HG03442 (cell line): Measurements from ENCODE around the gene TBX3.

ENCODE experiments used
- ATAC-seq: cut with Tn5 transposase; IDR thresholded peaks from one replicate; pipeline ENCODE4 v1.9.1; 2021; ENCODE audit warnings: mild to moderate bottlenecking, moderate library complexity; ENCODE audit not compliant: unreplicated experiment

The TBX3 gene

DNA sequence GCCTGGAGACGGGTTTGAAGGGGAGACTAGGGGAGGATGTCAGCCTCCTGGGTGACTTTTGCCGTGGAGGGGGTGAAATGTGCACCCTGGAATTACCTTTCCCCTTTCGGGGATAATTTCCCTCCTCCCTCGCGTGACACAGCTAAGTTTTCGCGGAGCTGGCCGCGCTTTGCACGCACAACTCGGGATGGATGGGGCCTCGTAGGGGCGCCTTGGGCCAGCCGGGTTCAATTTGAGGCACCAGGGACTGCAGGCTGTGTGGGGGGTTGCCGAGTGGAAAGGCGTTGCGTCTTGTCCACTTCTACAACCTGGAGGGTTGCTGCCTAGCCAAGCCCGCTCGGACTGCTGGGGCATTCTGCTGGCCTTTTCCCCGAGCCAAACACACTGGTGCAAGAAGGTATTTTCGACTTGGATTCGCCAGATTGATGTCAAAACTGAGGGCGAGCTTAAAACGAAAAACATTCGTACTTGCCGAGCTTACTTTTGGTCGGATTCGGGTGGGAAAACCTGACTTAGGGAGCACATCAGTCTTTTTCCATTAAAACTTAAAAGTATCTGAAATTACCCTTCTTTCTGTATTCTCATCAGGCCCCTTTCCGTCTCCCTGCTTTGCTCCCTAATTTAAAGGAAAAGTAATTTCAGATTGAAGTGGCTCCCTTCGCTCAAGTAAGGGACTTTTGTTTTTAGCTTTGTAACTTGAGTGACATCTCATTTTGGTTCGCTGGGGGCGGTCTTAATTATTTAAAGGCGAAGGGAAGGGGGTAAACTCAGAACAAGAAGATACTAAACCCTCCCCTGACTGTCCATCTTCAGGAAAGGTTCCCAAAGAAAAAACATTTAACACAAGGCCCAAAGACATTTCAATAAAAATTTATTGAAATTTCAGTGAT lies 14.3 kb downstream of the TBX3 start:
- no peak for ATAC-seq

- ATAC-seq = no peak
Observed at GRCh38 chr12:114668886-114669288, 15.1 kb downstream of the TBX3 start.

- no peak for ATAC-seq
Observed at GRCh38 chr12:114668151-114668885, 15.7 kb downstream of the TBX3 start.

DNA sequence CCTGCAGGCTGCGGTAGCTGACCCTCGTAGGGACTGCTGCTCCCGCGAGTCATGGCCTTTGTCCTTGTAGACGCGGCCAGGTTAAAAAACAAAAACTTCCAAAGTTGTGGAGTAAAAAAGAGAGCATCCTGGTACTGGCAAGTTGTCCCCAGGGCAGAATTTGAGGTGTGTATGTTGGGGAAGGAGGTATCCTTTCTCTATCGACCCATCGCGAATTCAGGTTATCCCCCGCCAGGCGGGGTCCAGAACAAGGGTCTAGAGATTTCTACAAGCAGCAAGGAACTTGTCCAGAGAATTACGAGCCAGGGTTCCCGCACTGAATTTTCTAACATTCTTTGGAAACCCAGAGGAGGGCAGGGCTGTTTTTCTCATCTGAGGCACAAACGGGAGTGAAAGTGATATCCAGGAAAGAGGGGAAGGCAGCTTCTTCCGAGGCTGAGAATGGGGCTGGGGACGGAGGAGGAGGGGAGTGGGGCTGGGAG lies 16.3 kb downstream of the TBX3 start:
- no peak for ATAC-seq

DNA sequence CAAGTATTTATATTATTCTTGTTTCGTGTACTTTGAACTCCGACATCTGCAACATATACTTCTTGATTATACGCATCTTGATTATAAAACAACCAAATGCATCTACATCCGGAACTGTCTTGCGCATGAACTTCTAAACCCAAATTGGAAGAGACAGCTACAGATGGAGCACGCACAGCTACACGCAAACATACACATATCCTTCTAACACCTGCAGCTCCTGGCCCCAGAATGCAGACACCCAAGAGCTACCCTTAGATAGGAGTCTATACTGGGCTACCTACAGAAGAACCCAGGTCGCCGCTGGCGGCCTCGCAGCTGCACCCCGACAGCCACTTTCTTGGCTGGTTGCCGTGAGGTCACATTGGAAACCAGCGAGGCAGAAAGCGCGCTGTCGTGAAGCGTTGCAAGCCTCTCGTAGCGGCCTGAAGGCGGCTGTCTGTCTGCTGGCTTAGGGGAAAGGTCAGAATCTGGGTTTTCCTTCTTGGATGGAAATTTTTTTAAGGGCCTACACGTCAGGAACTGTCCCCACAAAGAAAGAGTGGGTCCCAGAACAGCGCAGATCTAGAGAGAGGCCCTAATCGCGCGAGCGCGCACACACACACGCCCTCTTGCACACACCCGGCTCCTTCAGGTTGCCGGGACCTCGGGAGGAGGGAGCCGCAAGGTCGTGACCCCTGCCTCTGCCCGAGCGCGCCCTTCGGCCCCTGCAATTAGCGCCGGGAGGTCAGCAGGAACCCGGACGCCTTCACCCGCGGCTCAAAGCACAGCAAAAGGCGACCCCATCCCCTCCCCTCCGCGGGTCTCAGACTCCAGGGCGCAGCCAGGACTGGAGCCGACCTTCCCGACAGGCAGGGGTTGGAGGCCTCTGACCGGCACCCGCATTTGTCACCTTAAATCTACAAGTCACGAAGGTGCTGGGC lies 17.0 kb downstream of the TBX3 start:
- ATAC-seq = no peak

DNA sequence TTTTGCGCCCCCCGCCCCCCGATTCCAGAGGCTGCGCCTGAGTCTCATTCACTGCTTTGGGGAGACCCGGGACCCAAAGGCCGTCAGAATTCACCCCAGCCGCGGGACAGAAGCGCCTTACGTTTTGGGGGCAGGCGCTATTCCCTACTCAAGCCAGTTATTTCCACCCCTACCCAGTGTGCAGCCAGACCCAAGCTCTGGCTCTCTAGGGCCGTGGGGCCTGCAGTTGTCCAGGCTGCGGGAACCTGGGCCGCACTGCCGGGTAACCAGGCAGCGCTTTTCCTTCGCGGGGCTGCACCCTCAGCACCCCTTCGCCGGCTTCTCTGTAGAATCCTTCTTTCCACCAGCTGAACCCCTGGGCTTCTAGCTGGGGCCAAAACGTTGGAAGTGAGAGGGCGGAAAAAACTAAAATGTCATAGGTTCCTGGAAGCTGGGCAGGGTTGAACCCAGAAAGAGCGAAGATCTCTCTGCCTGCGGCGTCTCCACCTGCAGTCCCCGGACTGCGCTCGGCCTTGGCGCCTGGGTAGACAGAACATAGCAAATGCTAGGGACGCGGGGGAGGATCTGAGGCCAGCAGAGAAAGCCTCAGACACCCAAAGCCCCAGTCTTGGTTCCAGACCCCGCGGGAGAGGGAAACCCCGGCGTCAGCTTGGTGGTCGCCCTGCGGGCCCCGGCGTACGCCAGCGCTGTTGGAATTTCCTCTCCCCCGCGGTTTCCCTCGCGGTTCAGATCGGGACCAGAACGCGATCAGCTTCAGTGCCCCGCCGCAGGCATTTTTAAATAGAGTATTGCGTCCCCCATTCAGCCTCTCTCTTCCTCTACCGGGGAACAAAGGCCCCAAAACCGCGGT lies 18.3 kb downstream of the TBX3 start:
- no peak for ATAC-seq

- ATAC-seq = no peak
Observed at GRCh38 chr12:114664651-114665320, 19.2 kb downstream of the TBX3 start.

DNA sequence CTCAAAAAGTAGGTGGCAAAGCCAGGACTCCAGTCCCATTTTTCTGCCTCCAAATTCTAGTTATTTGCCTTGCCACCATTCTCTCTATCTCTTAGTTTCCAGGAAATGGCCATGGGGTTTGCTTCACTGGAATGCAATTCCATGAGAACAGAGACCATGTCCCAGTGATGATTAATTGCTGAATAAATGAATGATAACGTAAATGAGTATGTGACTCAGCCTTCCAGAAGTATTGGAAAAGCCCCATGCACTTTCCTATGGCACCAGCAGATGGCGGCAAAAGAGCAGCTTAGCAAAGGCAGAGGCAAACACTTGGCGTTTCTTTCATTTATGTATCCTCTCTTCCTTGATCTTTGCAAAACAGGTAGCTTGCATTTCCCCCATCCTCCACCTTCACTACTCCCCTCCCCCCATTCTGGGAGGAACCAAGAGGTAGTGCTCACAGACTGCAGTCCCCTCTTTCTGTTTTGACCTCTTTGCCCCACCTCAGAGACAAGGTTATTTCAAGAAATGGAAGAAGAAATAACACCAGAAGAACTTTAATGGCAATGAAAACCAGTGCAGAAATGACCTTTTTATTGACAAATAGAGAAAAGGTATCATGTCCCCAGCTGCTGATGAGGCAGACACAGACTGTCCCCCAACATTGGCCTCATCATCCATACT lies 21.3 kb downstream of the TBX3 start:
- ATAC-seq = no peak

DNA sequence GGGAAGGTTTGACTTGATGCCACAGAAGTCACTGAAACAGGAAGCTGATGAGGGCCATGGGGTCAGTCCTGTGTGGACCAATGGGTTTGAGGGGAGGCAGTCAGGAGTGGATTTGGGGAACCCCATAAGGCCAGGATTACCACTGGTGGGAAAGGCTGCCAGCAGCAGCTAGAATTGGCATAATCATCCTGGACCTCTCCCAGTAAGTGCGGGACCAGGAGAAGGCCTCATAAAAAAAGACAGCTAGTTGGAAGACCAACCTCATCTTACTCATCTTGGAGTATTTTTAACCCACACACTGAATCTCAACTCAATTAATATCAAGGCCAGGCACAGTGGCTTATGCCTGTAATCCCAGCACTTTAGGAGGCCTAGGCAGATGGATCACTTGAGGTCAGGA lies 22.7 kb downstream of the TBX3 start:
- no peak for ATAC-seq

DNA sequence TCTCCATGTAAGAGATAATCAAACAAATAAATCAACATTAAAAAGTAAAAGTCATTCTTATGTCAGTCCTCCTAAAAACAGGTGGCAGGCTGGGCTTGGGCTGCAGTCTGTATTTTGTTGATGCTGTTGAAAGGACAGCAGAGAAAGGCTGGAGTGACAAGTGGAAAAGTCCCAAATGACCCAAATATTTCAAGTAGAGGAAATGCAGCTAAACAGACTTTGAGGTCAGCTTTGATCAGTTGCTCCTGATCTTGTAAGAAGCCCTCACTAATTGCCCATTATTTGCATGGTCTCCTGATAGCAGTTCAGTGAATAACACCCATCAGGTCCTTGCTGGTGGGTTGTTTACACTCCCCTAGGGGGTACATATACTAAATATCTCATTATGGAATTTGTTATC lies 24.9 kb downstream of the TBX3 start:
- ATAC-seq = no peak

- ATAC-seq = no peak
Observed at GRCh38 chr12:114658002-114658441, 26.0 kb downstream of the TBX3 start.

GRCh38 chr12:114657597-114657920 lies 26.4 kb downstream of the TBX3 start:
- no peak for ATAC-seq

DNA sequence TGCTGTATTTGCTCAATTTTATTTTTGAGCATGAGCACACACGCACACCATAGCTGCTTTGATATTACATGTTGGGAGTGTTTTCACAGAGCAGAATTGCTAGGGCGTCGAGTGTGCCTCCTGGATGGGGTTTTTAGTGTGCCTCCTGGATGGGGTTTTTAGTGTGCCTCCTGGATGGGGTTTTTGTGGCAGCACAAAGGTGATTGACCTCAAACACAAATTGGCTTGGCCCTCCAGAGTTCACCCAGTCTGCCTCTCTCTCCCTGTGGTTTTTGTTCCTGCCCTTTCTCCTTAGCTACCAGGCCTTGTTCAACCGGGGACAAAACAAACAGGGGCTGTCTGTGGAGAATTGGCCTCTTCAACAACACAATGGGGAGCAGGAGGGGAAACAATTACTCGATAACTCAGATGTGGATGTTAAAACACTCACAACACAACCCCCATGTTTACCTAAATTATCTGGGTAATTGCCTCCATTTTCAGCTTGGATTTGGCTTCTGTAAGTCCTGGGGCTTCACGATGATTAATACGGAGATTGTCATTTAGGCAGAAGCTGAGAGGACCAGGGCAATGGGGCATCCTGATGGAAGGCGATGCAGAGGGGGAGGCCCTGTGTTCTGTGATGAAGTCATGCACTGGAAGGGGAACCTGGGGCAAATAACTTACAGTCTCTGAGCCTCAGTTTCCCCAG lies 26.9 kb downstream of the TBX3 start:
- no peak for ATAC-seq

DNA sequence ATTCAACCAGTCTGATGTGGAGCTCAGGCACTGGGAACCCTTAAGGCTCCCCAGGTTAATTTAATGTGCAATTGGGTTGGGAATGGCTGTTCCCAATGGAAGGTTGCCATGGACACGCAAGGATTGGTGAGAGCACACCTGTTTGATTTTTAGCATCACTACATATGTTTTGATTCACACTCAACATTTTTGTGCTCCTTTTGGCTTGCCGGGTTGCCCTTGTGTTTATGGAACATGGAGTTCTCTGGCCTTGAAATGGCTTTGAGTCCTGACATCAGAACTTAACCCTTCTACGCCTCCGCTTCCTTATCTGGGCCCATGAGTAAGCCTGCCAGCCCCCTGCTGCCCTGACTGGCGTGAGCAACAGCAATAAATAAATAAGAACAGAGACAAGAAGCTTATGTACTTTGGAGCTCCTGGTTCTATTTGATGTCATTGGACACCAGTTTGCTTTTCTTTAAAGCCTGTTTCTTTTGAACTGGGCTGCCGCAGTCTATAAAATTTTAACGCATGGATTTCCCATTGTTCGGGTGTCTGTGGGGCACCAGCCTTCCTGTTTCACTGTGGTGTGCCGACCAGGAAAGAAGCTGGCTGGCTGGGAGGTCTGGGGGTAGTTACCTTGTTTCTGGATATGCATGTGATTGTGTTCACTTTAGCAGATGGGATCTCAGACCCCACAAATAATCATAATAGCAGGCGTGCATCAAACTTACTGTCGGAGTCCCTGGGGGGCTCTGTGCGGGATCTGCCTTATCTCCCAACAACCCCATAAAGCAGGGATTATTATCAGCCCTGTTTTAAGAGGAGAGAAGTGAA lies 27.8 kb downstream of the TBX3 start:
- no peak for ATAC-seq

- ATAC-seq = no peak
Observed at GRCh38 chr12:114649585-114649984, 34.4 kb downstream of the TBX3 start.

DNA sequence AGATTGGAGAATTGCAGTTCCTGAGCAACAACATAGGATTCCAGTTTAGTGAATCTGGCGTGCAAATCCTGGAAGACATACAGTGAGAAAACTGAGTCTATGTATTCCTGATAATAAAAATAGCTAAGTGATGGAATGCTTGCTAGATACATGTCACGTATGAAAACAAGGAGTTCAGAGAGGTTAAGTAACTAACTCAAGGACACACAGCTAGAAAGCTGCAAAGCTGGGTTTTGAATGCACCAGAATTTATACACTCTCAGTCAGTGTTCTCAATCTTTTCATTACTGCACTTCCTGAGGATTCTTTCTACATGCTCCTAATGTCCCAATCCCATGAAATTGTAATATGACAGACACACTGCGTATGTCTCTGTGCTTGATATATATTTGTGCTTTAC lies 35.3 kb downstream of the TBX3 start:
- no peak for ATAC-seq

DNA sequence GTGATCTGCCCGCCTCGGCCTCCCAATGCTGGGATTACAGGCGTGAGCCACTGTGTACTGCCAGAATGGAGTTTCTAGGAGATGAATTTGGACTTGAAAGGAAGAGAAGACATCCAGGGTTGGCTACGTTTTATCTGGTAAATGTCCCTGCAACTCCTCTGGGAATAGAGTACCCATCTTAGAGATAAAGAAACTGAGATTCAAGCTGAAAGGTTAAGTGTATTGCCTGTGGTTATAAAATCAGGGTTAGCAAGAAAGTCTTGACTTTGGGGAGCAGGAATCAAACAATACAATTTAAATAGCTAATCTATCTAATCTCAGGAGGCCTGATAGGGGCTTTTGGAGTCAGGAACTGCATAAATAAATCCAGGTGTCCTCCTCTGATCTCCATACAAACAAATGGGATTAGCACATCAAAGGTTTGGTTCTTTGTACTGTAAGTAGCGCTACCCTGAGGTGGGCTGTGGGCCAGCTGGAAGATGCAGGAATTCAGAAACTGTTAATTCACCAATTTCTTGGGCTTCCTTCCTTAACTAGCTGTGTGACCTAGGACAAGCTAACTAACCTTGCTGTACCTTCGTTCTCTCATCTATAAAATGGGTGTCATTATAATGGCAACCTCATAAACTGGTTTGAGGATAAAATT lies 45.1 kb downstream of the TBX3 start:
- no peak for ATAC-seq
